Natural killer cell (primary cell): ENCODE data around the gene PARD3B. TPM values are rescaled to one million over a fixed set of nuclear protein-coding genes. Genes with fewer than 3 reads are reported as not detected.

Source experiments
- ATAC-seq, 3 donors: fragments of 150-1000 bp in 2 of 3; fragments of 200-7000 bp in 1 of 3; cut with Tn5 transposase; 1 replicate in 1 of 3; 2 replicates in 2 of 3; pipeline ENCODE4 v1.10.0; 2021; ENCODE audit warnings: mild to moderate bottlenecking in 2 of 3, moderate library complexity in 2 of 3
- DNase-seq, 2 donors: peaks; one replicate each; pipeline versions ENCODE4 v3.0.0 to v3.0.0-alpha.2; 2013 to 2021; ENCODE audit warnings: mixed read lengths in 1 of 2
- H3K27ac ChIP-seq: one replicate; pipeline ENCODE4 v1.5.1; 2013; ENCODE audit warnings: mild to moderate bottlenecking, low read length
- H3K27me3 ChIP-seq: one replicate; pipeline ENCODE4 v1.6.1; 2013; ENCODE audit warnings: low read length; ENCODE audit not compliant: control insufficient read depth, insufficient read depth
- H3K36me3 ChIP-seq: one replicate; pipeline ENCODE4 v1.6.1; 2013; ENCODE audit warnings: low read length; ENCODE audit not compliant: control insufficient read depth, insufficient read depth
- H3K4me1 ChIP-seq: one replicate; pipeline ENCODE4 v1.6.1; 2013; ENCODE audit warnings: low read length; ENCODE audit not compliant: control insufficient read depth, insufficient read depth
- H3K4me3 ChIP-seq: one replicate; pipeline ENCODE4 v1.5.1; 2013; ENCODE audit warnings: low read length
- H3K9me3 ChIP-seq: one replicate; pipeline ENCODE4 v1.6.1; 2013; ENCODE audit warnings: low read length; ENCODE audit not compliant: control insufficient read depth, insufficient read depth
- H3K27ac Mint-ChIP-seq, 2 donors: one replicate each; pipeline ENCODE4 v1.8.0; 2022; ENCODE audit warnings: mild to moderate bottlenecking in 2 of 2, mixed read lengths in 2 of 2, moderate library complexity in 1 of 2
- H3K27me3 Mint-ChIP-seq, 2 donors: one replicate each; pipeline ENCODE4 v1.8.0; 2022; ENCODE audit warnings: low read depth in 2 of 2, mixed read lengths in 2 of 2
- H3K36me3 Mint-ChIP-seq: one replicate; pipeline ENCODE4 v1.8.0; 2022; ENCODE audit warnings: mixed read lengths
- H3K4me1 Mint-ChIP-seq, 2 donors: one replicate each; pipeline ENCODE4 v1.8.0; 2022; ENCODE audit warnings: mixed read lengths in 2 of 2
- H3K4me3 Mint-ChIP-seq: one replicate; pipeline ENCODE4 v1.8.0; 2022; ENCODE audit warnings: mild to moderate bottlenecking, moderate library complexity, mixed read lengths
- H3K9me3 Mint-ChIP-seq, 2 donors: one replicate each; pipeline ENCODE4 v1.8.0; 2022; ENCODE audit warnings: mixed read lengths in 2 of 2
- CTCF ChIP-seq: fragments of 200-600 bp; IDR thresholded peaks from one replicate; pipeline ENCODE4 v1.8.0; 2022; ENCODE audit warnings: antibody characterized with exemption
- WGBS: methylation state at CpG from one replicate; pipeline ENCODE4 v1.1.7; 2013; ENCODE audit warnings: missing lambda C conversion rate; ENCODE audit not compliant: insufficient coverage; 5-methylcytosine and 5-hydroxymethylcytosine counted together
- intact Hi-C: fragments of 100-400 bp; cut with micrococcal nuclease; formaldehyde crosslinking; loops from one replicate; pipeline ENCODE4 v1.14.2; 2022
- total RNA-seq, 4 donors: library from RNA; stranded (reverse); fragments of 120-200 nt in 1 of 4; gene quantifications; one replicate each; pipeline versions ENCODE4 v1.2.3 to v1.2.4, GENCODE V29; 2013 to 2022

Gene PARD3B
- total RNA-seq, 3 donors from 2014 or later (not counting 1 experiment from before 2014, with no cell fraction given), result 0.13 to 0.45 TPM; not detected in 1

GRCh38 chr2:205500951-205501350 lies 955.7 kb downstream of the PARD3B start:
- Mint-ChIP-seq H3K4me3 (no peak overlapping the region), H3K36me3 (no peaks in the 10 kb centered on the region), H3K27me3 (no peaks in the 10 kb centered on the region), H3K9me3 (peaks cover 0 to 2% of the 10 kb centered on the region in 2 donors), H3K4me1 (no peaks in the 10 kb centered on the region), H3K27ac (no peak overlapping the region)
- intact Hi-C loops, result no loop called here
- no peak overlapping the region for H3K27ac ChIP-seq
- no peaks in the 10 kb centered on the region for H3K9me3 ChIP-seq
- no peaks in the 10 kb centered on the region for H3K4me1 ChIP-seq
- 91% methylated on average over 6 of the region's 6 CpGs for WGBS
- ATAC-seq (no peak), DNase-seq (no peak)
- H3K36me3 ChIP-seq, result no peaks in the 10 kb centered on the region
- no peaks in the 10 kb centered on the region for H3K27me3 ChIP-seq
- no peak for TF ChIP-seq CTCF
- H3K4me3 ChIP-seq, result no peak overlapping the region

GRCh38 chr2:205501826-205502225 lies 956.6 kb downstream of the PARD3B start:
- Histone ChIP-seq H3K36me3 (no peaks in the 10 kb centered on the region), H3K27ac (no peak overlapping the region), H3K4me3 (no peak overlapping the region), H3K27me3 (no peaks in the 10 kb centered on the region), H3K9me3 (no peaks in the 10 kb centered on the region), H3K4me1 (no peaks in the 10 kb centered on the region)
- 97% methylated on average over 7 of the region's 7 CpGs for WGBS
- Mint-ChIP-seq H3K4me3 (no peak overlapping the region), H3K4me1 (no peaks in the 10 kb centered on the region), H3K36me3 (no peaks in the 10 kb centered on the region), H3K27me3 (no peaks in the 10 kb centered on the region), H3K9me3 (peaks cover 0 to 2% of the 10 kb centered on the region in 2 donors), H3K27ac (no peak overlapping the region)
- no peak for ATAC-seq
- intact Hi-C loops, result no loop called here
- DNase-seq, result no peak
- TF ChIP-seq CTCF, result no peak

- H3K36me3 ChIP-seq, result no peaks in the 10 kb centered on the region
- Mint-ChIP-seq H3K9me3 (no peaks in the 10 kb centered on the region), H3K4me3 (no peak overlapping the region), H3K27me3 (no peaks in the 10 kb centered on the region), H3K4me1 (no peaks in the 10 kb centered on the region), H3K27ac (no peak overlapping the region), H3K36me3 (no peaks in the 10 kb centered on the region)
- H3K27ac ChIP-seq, result no peak overlapping the region
- H3K4me1 ChIP-seq, result no peaks in the 10 kb centered on the region
- intact Hi-C loops, result no loop called here
- no peaks in the 10 kb centered on the region for H3K9me3 ChIP-seq
- TF ChIP-seq CTCF, result no peak
- H3K27me3 ChIP-seq, result no peaks in the 10 kb centered on the region
- 88% methylated on average over 1 of the region's 2 CpGs for WGBS
- ATAC-seq (no peak), DNase-seq (no peak)
- no peak overlapping the region for H3K4me3 ChIP-seq
Observed at GRCh38 chr2:205505371-205505770, 960.1 kb downstream of the PARD3B start.

GRCh38 chr2:205509655-205510054 lies 964.4 kb downstream of the PARD3B start:
- ATAC-seq (no peak), DNase-seq (no peak)
- intact Hi-C loops, result no loop called here
- Histone ChIP-seq H3K9me3 (no peaks in the 10 kb centered on the region), H3K4me1 (no peaks in the 10 kb centered on the region), H3K36me3 (no peaks in the 10 kb centered on the region), H3K27ac (no peak overlapping the region), H3K27me3 (no peaks in the 10 kb centered on the region), H3K4me3 (no peak overlapping the region)
- no peaks in the 10 kb centered on the region for H3K9me3 Mint-ChIP-seq
- no peak overlapping the region for H3K4me3 Mint-ChIP-seq
- no peak overlapping the region for H3K27ac Mint-ChIP-seq
- H3K4me1 Mint-ChIP-seq, result no peaks in the 10 kb centered on the region
- 92% methylated on average over 4 of the region's 4 CpGs for WGBS
- H3K36me3 Mint-ChIP-seq, result no peaks in the 10 kb centered on the region
- TF ChIP-seq CTCF, result no peak
- no peaks in the 10 kb centered on the region for H3K27me3 Mint-ChIP-seq
